ENCODE measurements around the gene AASS.

Gene AASS

GRCh38 chr7:122103064-122103463 lies 41.0 kb downstream of the AASS start:
- no peak for DNase-seq

GRCh38 chr7:122100021-122100420 lies 44.0 kb downstream of the AASS start:
- DNase-seq, result no peak

GRCh38 chr7:122095642-122096041 lies 48.4 kb downstream of the AASS start:
- DNase-seq, result no peak

- DNase-seq, result no peak
These were observed 49.5 kb downstream of the AASS start for GRCh38 chr7:122094549-122094948.

GRCh38 chr7:122092964-122093797 lies 50.9 kb downstream of the AASS start:
- peak; percentile 53 to 86 for DNase-seq

- no peak for DNase-seq
These were observed 61.4 kb downstream of the AASS start for GRCh38 chr7:122082670-122083069.

GRCh38 chr7:122082160-122082559 lies 61.9 kb downstream of the AASS start:
- no peak for DNase-seq

- DNase-seq, result no peak
These were observed 70.4 kb downstream of the AASS start for GRCh38 chr7:122073635-122074034.

- no peak for DNase-seq
These were observed 71.0 kb downstream of the AASS start for GRCh38 chr7:122072924-122073599.

- no peak for DNase-seq
These were observed 71.8 kb downstream of the AASS start for GRCh38 chr7:122072272-122072671.

- DNase-seq, result no peak
These were observed 73.2 kb downstream of the AASS start for GRCh38 chr7:122070834-122071233.

GRCh38 chr7:122070062-122070461 lies 74.0 kb downstream of the AASS start:
- DNase-seq, result no peak

- DNase-seq, result no peak
These were observed 75.0 kb downstream of the AASS start for GRCh38 chr7:122068999-122069398.

- no peak for DNase-seq
These were observed 76.0 kb downstream of the AASS start for GRCh38 chr7:122068046-122068445.

GRCh38 chr7:122067077-122067476 lies 77.0 kb downstream of the AASS start:
- no peak for DNase-seq

- DNase-seq, result no peak
These were observed 79.1 kb downstream of the AASS start for GRCh38 chr7:122064971-122065370.

- DNase-seq, result no peak
These were observed 80.9 kb downstream of the AASS start for GRCh38 chr7:122063146-122063545.

- DNase-seq, result no peak
These were observed 84.5 kb downstream of the AASS start for GRCh38 chr7:122059542-122059941.

GRCh38 chr7:122056977-122057376 lies 87.1 kb downstream of the AASS start:
- DNase-seq, result no peak

GRCh38 chr7:122055073-122055472 lies 89.0 kb downstream of the AASS start:
- DNase-seq, result no peak

GRCh38 chr7:122054393-122054792 lies 89.7 kb downstream of the AASS start:
- DNase-seq, result no peak

GRCh38 chr7:122046402-122046801 lies 97.6 kb downstream of the AASS start:
- no peak for DNase-seq

GRCh38 chr7:122040147-122040546 lies 103.9 kb downstream of the AASS start:
- DNase-seq, result no peak

- no peak for DNase-seq
These were observed 105.1 kb downstream of the AASS start for GRCh38 chr7:122038904-122039303.
